ENCODE data around the gene GP2.

GP2 gene

GRCh38 chr16:20263138-20263855 lies 64.0 kb downstream of the GP2 start:
- in situ Hi-C loops (cut with MboI; ENCODE audit: low pct_unique_long_range_greater_than_20kb, low sequenced_read_pairs), result no loop called here

GRCh38 chr16:20262248-20262647 lies 65.1 kb downstream of the GP2 start:
- in situ Hi-C loops (cut with MboI; ENCODE audit: low pct_unique_long_range_greater_than_20kb, low sequenced_read_pairs), result no loop called here
- no peak for DNase-seq

More at GRCh38 chr16:20263138-20263855, 64.0 kb downstream of the GP2 start:
- no peak for DNase-seq

- in situ Hi-C loops (cut with MboI; ENCODE audit: low pct_unique_long_range_greater_than_20kb, low sequenced_read_pairs), result no loop called here
- no peak for DNase-seq
Observed at GRCh38 chr16:20260215-20261009, 66.9 kb downstream of the GP2 start.
